Brain microvascular endothelial cell (primary cell): ENCODE measurements around the gene ESPN.

Source experiments
- DNase-seq: peaks from one replicate; pipeline ENCODE4 v3.0.0-alpha.2; 2020
- H3K27ac ChIP-seq: fragments of 250-450 bp; sonication (Bioruptor Pico); 2 replicates; pipeline ENCODE4 v1.5.1; 2020; ENCODE audit warnings: mild to moderate bottlenecking, moderate library complexity
- H3K27me3 ChIP-seq: fragments of 250-450 bp; sonication (Bioruptor Pico); replicated peaks from 2 replicates; pipeline ENCODE4 v1.5.1; 2020; ENCODE audit warnings: mild to moderate bottlenecking
- H3K36me3 ChIP-seq: fragments of 250-450 bp; sonication (Bioruptor Pico); replicated peaks from 2 replicates; pipeline ENCODE4 v1.5.1; 2020; ENCODE audit warnings: mild to moderate bottlenecking
- H3K4me3 ChIP-seq: 2 replicates; pipeline ENCODE4 v1.5.1; 2011; ENCODE audit warnings: low read depth, mild to moderate bottlenecking, control low read depth, low read length, moderate library complexity
- in situ Hi-C: cut with HindIII; loops from 2 replicates; pipeline ENCODE4 v1.10.0; 2017; ENCODE audit warnings: low sequenced_read_pairs, low pct_ligation_motif_present
- TF ChIP-seq, protein P1 (sequence below): IDR thresholded peaks from 2 replicates; pipeline ENCODE4 v1.5.1; 2011; ENCODE audit warnings: low read depth, mild to moderate bottlenecking, moderate library complexity, low read length, control low read depth, inconsistent platforms; ENCODE audit errors: missing control alignments

ESPN gene

GRCh38 chr1:6497215-6497866 is 72.8 kb downstream of the ESPN start:
- TF ChIP-seq, protein P1, sequence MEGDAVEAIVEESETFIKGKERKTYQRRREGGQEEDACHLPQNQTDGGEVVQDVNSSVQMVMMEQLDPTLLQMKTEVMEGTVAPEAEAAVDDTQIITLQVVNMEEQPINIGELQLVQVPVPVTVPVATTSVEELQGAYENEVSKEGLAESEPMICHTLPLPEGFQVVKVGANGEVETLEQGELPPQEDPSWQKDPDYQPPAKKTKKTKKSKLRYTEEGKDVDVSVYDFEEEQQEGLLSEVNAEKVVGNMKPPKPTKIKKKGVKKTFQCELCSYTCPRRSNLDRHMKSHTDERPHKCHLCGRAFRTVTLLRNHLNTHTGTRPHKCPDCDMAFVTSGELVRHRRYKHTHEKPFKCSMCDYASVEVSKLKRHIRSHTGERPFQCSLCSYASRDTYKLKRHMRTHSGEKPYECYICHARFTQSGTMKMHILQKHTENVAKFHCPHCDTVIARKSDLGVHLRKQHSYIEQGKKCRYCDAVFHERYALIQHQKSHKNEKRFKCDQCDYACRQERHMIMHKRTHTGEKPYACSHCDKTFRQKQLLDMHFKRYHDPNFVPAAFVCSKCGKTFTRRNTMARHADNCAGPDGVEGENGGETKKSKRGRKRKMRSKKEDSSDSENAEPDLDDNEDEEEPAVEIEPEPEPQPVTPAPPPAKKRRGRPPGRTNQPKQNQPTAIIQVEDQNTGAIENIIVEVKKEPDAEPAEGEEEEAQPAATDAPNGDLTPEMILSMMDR, result no peak
- Histone ChIP-seq H3K27me3 (no peaks in the 10 kb centered on the region), H3K4me3 (peak overlapping the region; percentile 63), H3K27ac (no peak overlapping the region), H3K36me3 (no peaks in the 10 kb centered on the region)
- no peak for DNase-seq
- in situ Hi-C loops, result no loop called here

DNA sequence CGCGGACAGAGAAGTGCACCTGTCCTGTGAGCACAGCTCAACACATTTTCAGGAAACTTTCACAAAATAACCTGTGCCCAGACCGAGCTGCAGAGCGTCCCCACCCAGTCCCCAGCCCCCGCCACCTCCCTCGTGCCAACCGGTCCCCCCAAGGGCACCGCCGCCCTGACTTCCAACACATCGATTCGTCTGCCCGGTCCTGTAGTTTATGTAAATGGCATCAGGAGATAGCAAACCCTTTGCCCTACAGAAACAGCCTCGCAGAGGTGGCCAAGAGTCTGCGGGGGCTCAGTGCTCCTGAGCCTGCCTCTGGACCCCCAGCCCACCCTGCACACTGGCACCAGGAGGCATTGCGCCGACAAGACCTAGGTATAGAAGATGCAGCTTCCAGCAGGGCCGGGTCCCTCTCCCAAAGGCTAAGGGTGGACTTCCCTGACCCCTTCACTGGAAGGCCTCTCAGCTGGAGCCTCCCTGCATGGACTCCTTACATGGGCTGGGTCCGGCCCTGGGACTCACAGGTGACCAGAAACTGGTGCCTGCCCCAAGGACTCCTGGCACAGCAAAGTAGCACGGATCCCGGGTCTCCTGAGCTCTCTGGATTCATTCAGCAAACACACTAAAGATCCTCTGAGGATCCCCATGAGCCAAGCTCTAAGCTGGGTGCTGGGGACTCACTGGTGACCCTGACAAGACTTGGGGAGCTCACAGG is 73.4 kb downstream of the ESPN start:
- Histone ChIP-seq H3K4me3 (peak overlapping the region; percentile 63), H3K36me3 (no peaks in the 10 kb centered on the region), H3K27ac (no peak overlapping the region), H3K27me3 (no peaks in the 10 kb centered on the region)
- in situ Hi-C loops, result no loop called here
- TF ChIP-seq, protein P1, result no peak
- no peak for DNase-seq

DNA sequence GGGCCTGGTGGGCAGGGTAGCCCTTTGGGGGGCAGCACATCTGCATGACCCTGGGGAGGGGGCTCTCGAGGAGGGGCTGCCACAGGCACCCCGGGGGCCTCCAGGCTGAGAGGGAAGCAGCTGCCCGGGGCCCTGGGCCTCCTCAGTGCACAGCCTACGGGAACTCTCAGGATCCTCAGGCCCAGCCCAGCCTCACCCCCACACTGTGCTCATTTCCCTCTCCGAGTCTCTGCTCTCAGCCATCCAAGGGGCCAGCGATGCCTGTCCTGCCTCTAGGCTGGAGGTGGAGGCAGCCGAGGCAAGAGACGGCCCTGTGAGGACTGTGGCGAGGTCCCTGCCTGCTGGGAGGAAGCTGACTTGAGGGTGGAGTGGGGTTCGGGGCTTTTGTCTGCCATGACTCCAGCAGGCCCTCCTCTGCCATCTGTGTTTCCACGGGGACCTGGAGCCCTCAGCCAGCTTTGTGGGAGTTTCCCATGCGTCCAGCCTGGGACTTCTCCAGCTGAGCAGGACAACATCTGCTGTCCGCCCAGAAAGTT is 74.1 kb downstream of the ESPN start:
- no peak for DNase-seq
- Histone ChIP-seq H3K27me3 (no peaks in the 10 kb centered on the region), H3K4me3 (no peak overlapping the region), H3K36me3 (no peaks in the 10 kb centered on the region), H3K27ac (no peak overlapping the region)
- TF ChIP-seq, protein P1, result no peak
- in situ Hi-C loops, result no loop called here

GRCh38 chr1:6499296-6499695 is 74.7 kb downstream of the ESPN start:
- Histone ChIP-seq H3K36me3 (no peaks in the 10 kb centered on the region), H3K4me3 (no peak overlapping the region), H3K27me3 (no peaks in the 10 kb centered on the region), H3K27ac (no peak overlapping the region)
- no peak for DNase-seq
- in situ Hi-C loops, result no loop called here
- TF ChIP-seq, protein P1, result no peak

DNA sequence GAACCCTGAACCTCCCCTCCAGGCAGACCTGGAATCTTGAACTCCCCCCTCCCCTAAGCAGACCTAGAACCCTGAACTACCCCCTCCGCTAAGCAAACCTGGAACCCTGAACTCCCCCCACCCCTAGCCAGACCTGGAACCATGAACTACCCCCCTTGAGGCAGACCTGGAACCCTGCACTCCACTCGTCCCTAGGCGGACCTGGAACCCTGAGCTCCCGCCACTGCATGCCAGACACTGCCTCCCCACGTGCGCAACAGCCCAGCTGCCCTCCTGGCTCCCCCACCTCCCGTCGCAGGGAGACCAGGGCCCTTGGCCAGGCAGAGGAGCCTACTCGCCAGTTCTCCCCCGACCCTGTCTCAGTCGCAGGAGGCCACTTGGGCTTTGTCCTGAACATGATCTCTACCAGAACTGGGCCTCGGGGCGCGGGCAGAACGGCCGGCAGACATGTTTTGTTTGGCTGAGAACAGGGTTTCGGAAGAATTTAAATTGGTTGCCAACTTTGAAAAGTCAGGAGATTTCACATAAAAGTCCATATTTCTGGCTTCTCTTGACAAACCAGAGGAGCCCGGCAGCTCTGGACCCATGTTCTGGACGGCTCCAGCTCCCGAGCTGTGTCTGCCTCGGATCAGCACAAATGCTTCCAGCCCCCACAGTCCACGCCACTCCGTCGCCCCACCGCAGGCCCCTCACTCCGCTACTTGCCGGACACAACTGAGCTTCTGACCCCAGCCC is 76.1 kb downstream of the ESPN start:
- Histone ChIP-seq H3K36me3 (no peaks in the 10 kb centered on the region), H3K27ac (no peak overlapping the region), H3K4me3 (no peak overlapping the region), H3K27me3 (no peaks in the 10 kb centered on the region)
- DNase-seq, result no peak
- in situ Hi-C loops, result no loop called here
- TF ChIP-seq, protein P1, result no peak
